Measurements from ENCODE around the gene CNNM3.

CNNM3 gene

GRCh38 chr2:96878171-96878570 is 62.1 kb downstream of the CNNM3 start:
- DNase-seq (ENCODE audit: low spot score), result no peak

GRCh38 chr2:96878796-96879544 is 62.9 kb downstream of the CNNM3 start:
- DNase-seq (ENCODE audit: low spot score), result no peak

GRCh38 chr2:96879545-96880040 is 63.5 kb downstream of the CNNM3 start:
- no peak for DNase-seq (ENCODE audit: low spot score)

GRCh38 chr2:96880891-96881273 is 64.8 kb downstream of the CNNM3 start:
- no peak for DNase-seq (ENCODE audit: low spot score)

- DNase-seq (ENCODE audit: low spot score), result no peak
Measured at GRCh38 chr2:96881349-96882195, 65.5 kb downstream of the CNNM3 start.

GRCh38 chr2:96882230-96882629 is 66.2 kb downstream of the CNNM3 start:
- no peak for DNase-seq (ENCODE audit: low spot score)

- no peak for DNase-seq (ENCODE audit: low spot score)
Measured at GRCh38 chr2:96882906-96883305, 66.8 kb downstream of the CNNM3 start.

- DNase-seq (ENCODE audit: low spot score), result no peak
Measured at GRCh38 chr2:96883306-96883705, 67.2 kb downstream of the CNNM3 start.

All from AG08395 (cell line).